OCI-LY7 (cell line): Measurements from ENCODE around the gene GRAP2.

Experiments used
- EZH2phosphoT487 ChIP-seq: fragments of 200-600 bp; sonication (generic); IDR thresholded peaks from 2 replicates; pipeline ENCODE4 v1.6.1; 2018; ENCODE audit warnings: low read depth, borderline replicate concordance, mild to moderate bottlenecking, mixed run types, antibody characterized with exemption, low read length, moderate library complexity, mixed read lengths
- TF ChIP-seq, protein P1 (sequence below): fragments of 200-600 bp; sonication (generic); conservative IDR thresholded peaks from 2 replicates; pipeline ENCODE4 v1.5.1; 2014; ENCODE audit warnings: mild to moderate bottlenecking, antibody characterized with exemption, low read length, moderate library complexity, mixed read lengths

DNA sequence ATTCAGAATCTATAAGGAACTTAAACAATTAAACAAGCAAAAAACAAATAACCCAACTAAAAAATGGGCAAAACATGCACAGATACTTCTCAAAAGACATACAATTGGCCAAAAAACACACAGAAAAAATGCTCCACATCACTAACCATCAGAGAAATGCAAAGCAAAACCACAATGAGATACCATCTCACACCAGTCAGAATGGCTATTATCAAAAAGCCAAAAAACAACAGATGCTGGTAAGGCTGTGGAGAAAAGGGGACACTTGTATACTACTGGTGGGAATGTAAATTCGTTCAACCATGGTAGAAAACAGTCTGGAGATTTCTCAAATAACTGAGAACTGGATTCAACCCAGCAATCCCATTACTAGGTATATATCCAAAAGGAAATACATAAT lies 32.1 kb upstream of the GRAP2 start:
- TF ChIP-seq, protein P1, sequence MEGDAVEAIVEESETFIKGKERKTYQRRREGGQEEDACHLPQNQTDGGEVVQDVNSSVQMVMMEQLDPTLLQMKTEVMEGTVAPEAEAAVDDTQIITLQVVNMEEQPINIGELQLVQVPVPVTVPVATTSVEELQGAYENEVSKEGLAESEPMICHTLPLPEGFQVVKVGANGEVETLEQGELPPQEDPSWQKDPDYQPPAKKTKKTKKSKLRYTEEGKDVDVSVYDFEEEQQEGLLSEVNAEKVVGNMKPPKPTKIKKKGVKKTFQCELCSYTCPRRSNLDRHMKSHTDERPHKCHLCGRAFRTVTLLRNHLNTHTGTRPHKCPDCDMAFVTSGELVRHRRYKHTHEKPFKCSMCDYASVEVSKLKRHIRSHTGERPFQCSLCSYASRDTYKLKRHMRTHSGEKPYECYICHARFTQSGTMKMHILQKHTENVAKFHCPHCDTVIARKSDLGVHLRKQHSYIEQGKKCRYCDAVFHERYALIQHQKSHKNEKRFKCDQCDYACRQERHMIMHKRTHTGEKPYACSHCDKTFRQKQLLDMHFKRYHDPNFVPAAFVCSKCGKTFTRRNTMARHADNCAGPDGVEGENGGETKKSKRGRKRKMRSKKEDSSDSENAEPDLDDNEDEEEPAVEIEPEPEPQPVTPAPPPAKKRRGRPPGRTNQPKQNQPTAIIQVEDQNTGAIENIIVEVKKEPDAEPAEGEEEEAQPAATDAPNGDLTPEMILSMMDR, result no peak
- TF ChIP-seq EZH2phosphoT487, result no peak
